GM21423 (cell line): ENCODE results near the gene PPP1R3D.
"Not testable (repeated sequence)": the region's sequence is repeated elsewhere in the genome, so short reads cannot be mapped to it uniquely, and the experiment has no call there.

Experiments used
- ATAC-seq: cut with Tn5 transposase; IDR thresholded peaks from one replicate; pipeline ENCODE4 v1.9.1; 2021; ENCODE audit warnings: mild to moderate bottlenecking, moderate library complexity; ENCODE audit not compliant: unreplicated experiment

The PPP1R3D gene

GRCh38 chr20:59940129-59940955 lies at the start of gene PPP1R3D, which contains the start of gene FAM217B:
TSS of gene PPP1R3D (minus strand) at chr20:59940305. CDS start at chr20:59939931, 374 bp downstream.
TSS of gene FAM217B (plus strand) at chr20:59940389. CDS start at chr20:59943944, 3,555 bp downstream.
- ATAC-seq = peak; percentile 92

GRCh38 chr20:59988141-59988540 lies 48.0 kb upstream of the PPP1R3D start:
- ATAC-seq = no peak

GRCh38 chr20:59987135-59987534 lies 47.0 kb upstream of the PPP1R3D start:
- ATAC-seq = no peak

GRCh38 chr20:59985864-59986263 lies 45.8 kb upstream of the PPP1R3D start:
- no peak for ATAC-seq

- ATAC-seq = no peak
Measured at GRCh38 chr20:59985164-59985563, 45.1 kb upstream of the PPP1R3D start.

- no peak for ATAC-seq
Measured at GRCh38 chr20:59984541-59984940, 44.4 kb upstream of the PPP1R3D start.

- ATAC-seq = no peak
Measured at GRCh38 chr20:59983076-59983475, 43.0 kb upstream of the PPP1R3D start.

- no peak for ATAC-seq
Measured at GRCh38 chr20:59977086-59977485, 37.0 kb upstream of the PPP1R3D start.

GRCh38 chr20:59976156-59976782 lies 36.2 kb upstream of the PPP1R3D start:
- no peak for ATAC-seq

- no peak for ATAC-seq
Measured at GRCh38 chr20:59972037-59972801, 32.1 kb upstream of the PPP1R3D start.

GRCh38 chr20:59971428-59971827 lies 31.3 kb upstream of the PPP1R3D start:
- no peak for ATAC-seq

GRCh38 chr20:59966428-59966827 lies 26.3 kb upstream of the PPP1R3D start:
- no peak for ATAC-seq

- ATAC-seq = no peak
Measured at GRCh38 chr20:59962155-59962554, 22.1 kb upstream of the PPP1R3D start.

- ATAC-seq = no peak
Measured at GRCh38 chr20:59961423-59961822, 21.3 kb upstream of the PPP1R3D start.

- ATAC-seq = no peak
Measured at GRCh38 chr20:59958626-59959025, 18.5 kb upstream of the PPP1R3D start.

GRCh38 chr20:59958123-59958522 lies 18.0 kb upstream of the PPP1R3D start, which contains the start of gene CDH26:
TSS of gene CDH26 (plus strand) at chr20:59958423. CDS start at chr20:59958727, 304 bp downstream.
- no peak for ATAC-seq

- ATAC-seq = not testable (repeated sequence)
Measured at GRCh38 chr20:59957568-59957967, 17.5 kb upstream of the PPP1R3D start.

GRCh38 chr20:59955131-59955796 lies 15.2 kb upstream of the PPP1R3D start:
- no peak for ATAC-seq

- ATAC-seq = no peak
Measured at GRCh38 chr20:59954718-59955117, 14.6 kb upstream of the PPP1R3D start.

- no peak for ATAC-seq
Measured at GRCh38 chr20:59949911-59950310, 9.8 kb upstream of the PPP1R3D start.
